HepG2 (cell line): ENCODE measurements around the gene BAIAP2L1. TPM values are rescaled to one million over a fixed set of nuclear protein-coding genes. Genes with fewer than 3 reads are reported as not detected.

ENCODE experiments used
- DPF2 ChIP-seq: sonication (generic); formaldehyde crosslinking; IDR thresholded peaks from 2 replicates; pipeline ENCODE4 v1.4.0; 2020; ENCODE audit warnings: mild to moderate bottlenecking, low read depth, missing genetic modification reagents, borderline replicate concordance
- ETV5 ChIP-seq: IDR thresholded peaks from 2 replicates; pipeline ENCODE4 v1.6.1; 2018; ENCODE audit warnings: missing biosample characterization, missing genetic modification reagents, inconsistent platforms, borderline replicate concordance
- ETV6 ChIP-seq: sonication (generic); formaldehyde crosslinking; conservative IDR thresholded peaks from 2 replicates; pipeline ENCODE4 v1.4.0; 2020; ENCODE audit warnings: missing genetic modification reagents
- GTF3A ChIP-seq: sonication (generic); formaldehyde crosslinking; conservative IDR thresholded peaks from 2 replicates; pipeline ENCODE4 v1.4.0; 2020; ENCODE audit warnings: mild to moderate bottlenecking, missing genetic modification reagents
- MBNL3 ChIP-seq: fragments of 250-450 bp; sonication (Bioruptor Pico); conservative IDR thresholded peaks from 2 replicates; pipeline ENCODE4 v1.8.0; 2022; ENCODE audit warnings: mild to moderate bottlenecking, inconsistent platforms
- MYPOP ChIP-seq: sonication (generic); formaldehyde crosslinking; IDR thresholded peaks from 2 replicates; pipeline ENCODE4 v1.8.1; 2023; ENCODE audit warnings: mild to moderate bottlenecking, moderate library complexity, missing genetic modification reagents
- NCOA1 ChIP-seq: sonication (generic); formaldehyde crosslinking; IDR thresholded peaks from 2 replicates; pipeline ENCODE4 v1.9.0; 2021; ENCODE audit warnings: missing genetic modification reagents
- NFRKB ChIP-seq: fragments of 450-650 bp; IDR thresholded peaks from 2 replicates; pipeline ENCODE4 v1.6.1; 2017
- NR0B2 ChIP-seq: sonication (generic); formaldehyde crosslinking; IDR thresholded peaks from 2 replicates; pipeline ENCODE4 v1.4.0; 2020; ENCODE audit warnings: mild to moderate bottlenecking, missing genetic modification reagents
- POGK ChIP-seq: sonication (generic); formaldehyde crosslinking; conservative IDR thresholded peaks from 2 replicates; pipeline ENCODE4 v1.8.0; 2022; ENCODE audit warnings: mild to moderate bottlenecking, moderate library complexity, missing genetic modification reagents
- RELA ChIP-seq: sonication (generic); formaldehyde crosslinking; IDR thresholded peaks from 2 replicates; pipeline ENCODE4 v1.4.0; 2020; ENCODE audit warnings: missing genetic modification reagents
- TERF1 ChIP-seq: sonication (generic); formaldehyde crosslinking; IDR thresholded peaks from 2 replicates; pipeline ENCODE4 v1.8.0; 2022; ENCODE audit warnings: mild to moderate bottlenecking, missing genetic modification reagents, moderate library complexity
- TRIM24 ChIP-seq: sonication (generic); formaldehyde crosslinking; IDR thresholded peaks from 2 replicates; pipeline ENCODE4 v1.8.0; 2022; ENCODE audit warnings: mild to moderate bottlenecking, missing genetic modification reagents
- ZFP62 ChIP-seq: sonication (generic); formaldehyde crosslinking; IDR thresholded peaks from 2 replicates; pipeline ENCODE4 v1.4.0; 2020; ENCODE audit warnings: missing genetic modification reagents
- ZNF234 ChIP-seq: sonication (generic); formaldehyde crosslinking; conservative IDR thresholded peaks from 2 replicates; pipeline ENCODE4 v1.5.1; 2020; ENCODE audit warnings: mild to moderate bottlenecking, missing genetic modification reagents
- ZNF276 ChIP-seq: sonication (generic); formaldehyde crosslinking; IDR thresholded peaks from 2 replicates; pipeline ENCODE4 v1.4.0; 2020; ENCODE audit warnings: mild to moderate bottlenecking, low read depth, missing genetic modification reagents
- ZNF343 ChIP-seq: sonication (generic); formaldehyde crosslinking; IDR thresholded peaks from 2 replicates; pipeline ENCODE4 v1.4.0; 2020; ENCODE audit warnings: mild to moderate bottlenecking, missing genetic modification reagents
- ZNF383 ChIP-seq: sonication (generic); formaldehyde crosslinking; IDR thresholded peaks from 2 replicates; pipeline ENCODE4 v1.4.0; 2020; ENCODE audit warnings: missing genetic modification reagents, mild to moderate bottlenecking, borderline replicate concordance
- ZNF572 ChIP-seq: sonication (generic); formaldehyde crosslinking; IDR thresholded peaks from 2 replicates; pipeline ENCODE4 v1.5.1; 2020; ENCODE audit warnings: mild to moderate bottlenecking, missing genetic modification reagents
- ZNF574 ChIP-seq: sonication (generic); formaldehyde crosslinking; IDR thresholded peaks from 2 replicates; pipeline ENCODE4 v1.4.0; 2020; ENCODE audit warnings: missing genetic modification reagents
- ZNF772 ChIP-seq: sonication (generic); formaldehyde crosslinking; IDR thresholded peaks from 2 replicates; pipeline ENCODE4 v1.5.0; 2020; ENCODE audit warnings: mild to moderate bottlenecking, missing genetic modification reagents
- polyA plus RNA-seq, 8 experiments: library from polyadenylated mRNA; depleted of rRNA in 3 of 8; stranded (reverse) in 7 of 8; unstranded in 1 of 8; fragments of >200 nt; fragmentation: Illumina TruSeq in 4 of 8; extraction: Trizol in 4 of 8; gene quantifications; 2 replicates each; pipeline versions ENCODE4 v1.2.1 to v1.2.3, GENCODE V29; 2011 to 2016; ENCODE audit warnings: low read depth in 4 of 8, missing spikeins in 1 of 8, mixed read lengths in 1 of 8; ENCODE audit not compliant: insufficient read depth in 1 of 8
- total RNA-seq, 5 experiments: library from RNA; depleted of rRNA; stranded (reverse); fragments of >200 nt; fragmentation: Illumina TruSeq; extraction: Trizol; gene quantifications; 2 replicates each; pipeline ENCODE4 v1.2.3, GENCODE V29; 2016; ENCODE audit warnings: low read depth in 1 of 5

The BAIAP2L1 gene
- total and polyA plus RNA-seq, 2 of the 13 experiments (the other 11 are each of a cell fraction or from before 2014, with no cell fraction given), result 13.0 to 21.5 TPM

GRCh38 chr7:98418636-98419315 lies 17.9 kb upstream of the BAIAP2L1 start (continued):
- no peak for TF ChIP-seq TERF1 (CRISPR knock-in tag)
- TF ChIP-seq ETV6 (CRISPR knock-in tag), result 0 out of 2 replicates have a peak, but pooled peaks have one; percentile 21
- peak; percentile 38; the same call in 1 of the 2 replicates for TF ChIP-seq ZNF572 (CRISPR knock-in tag)
- no peak for TF ChIP-seq MBNL3 (CRISPR knock-in tag)
- TF ChIP-seq NFRKB, result no peak
- peak; percentile 85 for TF ChIP-seq ZNF574 (CRISPR knock-in tag)
- no peak for TF ChIP-seq NR0B2 (CRISPR knock-in tag)
- no peak for TF ChIP-seq ZNF234 (CRISPR knock-in tag)
- peak; percentile 83 for TF ChIP-seq POGK
- peak; percentile 100 for TF ChIP-seq ETV5
- no peak for TF ChIP-seq GTF3A
- TF ChIP-seq NCOA1 (CRISPR knock-in tag), result no peak; the same call in 1 of the 2 replicates
- no peak; the same call in 1 of the 2 replicates for TF ChIP-seq RELA (CRISPR knock-in tag)
- TF ChIP-seq ZNF276, result no peak
- no peak for TF ChIP-seq ZNF383 (CRISPR knock-in tag)
- peak; percentile 66; the same call in 1 of the 2 replicates for TF ChIP-seq ZNF772
- no peak for TF ChIP-seq TRIM24
- no peak for TF ChIP-seq ZFP62
- TF ChIP-seq DPF2 (CRISPR knock-in tag), result peak; percentile 98
- no peak for TF ChIP-seq ZNF343 (CRISPR knock-in tag)
- TF ChIP-seq MYPOP (CRISPR knock-in tag), result peak; percentile 74
